Measurements from ENCODE around the gene THBS2. TPM values are rescaled to one million over a fixed set of nuclear protein-coding genes. Genes with fewer than 3 reads are reported as not detected.
"Not testable (repeated sequence)": the region's sequence is repeated elsewhere in the genome, so short reads cannot be mapped to it uniquely, and the experiment has no call there.

The THBS2 gene
- total RNA-seq, 4 donors from 2014 or later, result 80.9 to 149 (median 107) TPM

DNA sequence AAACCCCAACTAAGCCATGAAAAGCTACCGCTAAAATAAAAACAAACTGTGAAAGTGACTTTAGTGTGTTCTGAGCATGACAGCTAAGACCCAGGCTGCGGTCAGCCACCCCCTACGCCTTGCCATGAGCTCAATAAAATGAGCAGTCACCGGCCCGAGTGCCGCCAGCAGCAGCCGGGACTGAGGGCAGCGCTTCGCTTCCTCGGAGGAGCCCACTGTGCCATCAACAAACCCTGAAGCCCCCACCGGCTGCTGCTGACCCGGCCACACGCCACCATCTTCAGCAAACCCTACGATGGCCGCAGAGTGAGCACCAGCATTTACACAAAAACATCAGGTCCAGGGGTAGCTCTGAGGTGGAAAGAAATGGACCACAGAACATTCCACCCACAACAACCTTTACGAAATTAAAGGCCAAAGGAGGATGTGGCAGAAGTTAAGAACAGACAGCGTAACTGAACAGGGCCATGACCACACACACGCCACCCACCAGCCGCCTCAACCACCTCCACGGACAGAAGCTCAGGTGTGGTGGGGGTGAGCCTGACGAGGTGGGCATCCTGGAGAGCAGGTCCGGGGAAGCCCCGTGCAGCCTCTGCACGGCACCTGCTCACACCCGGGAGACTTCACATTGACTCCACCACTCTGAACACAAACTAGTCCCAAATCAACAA, 67.0 kb downstream of the THBS2 start:
- no peaks in the 10 kb centered on the region for H3K27me3 ChIP-seq
- DNase-seq (ENCODE audit: low spot score in 2 of 2), result no peak
- peaks cover 6% of the 10 kb centered on the region for H3K4me1 ChIP-seq
- H3K4me3 ChIP-seq, result no peak overlapping the region
- TF ChIP-seq POLR2A (IDR thresholded peaks at IDR 0.05), result no peak
- no peak for TF ChIP-seq CTCF (IDR thresholded peaks at IDR 0.05)
- TF ChIP-seq EP300 (IDR thresholded peaks at IDR 0.05), result no peak
- no peak for TF ChIP-seq POLR2AphosphoS5 (IDR thresholded peaks at IDR 0.05)
- no peaks in the 10 kb centered on the region for H3K36me3 ChIP-seq
- WGBS, result 88% methylated on average over 20 of the region's 25 CpGs
- no peak overlapping the region for H3K27ac ChIP-seq
- no peaks in the 10 kb centered on the region for H3K9me3 ChIP-seq

DNA sequence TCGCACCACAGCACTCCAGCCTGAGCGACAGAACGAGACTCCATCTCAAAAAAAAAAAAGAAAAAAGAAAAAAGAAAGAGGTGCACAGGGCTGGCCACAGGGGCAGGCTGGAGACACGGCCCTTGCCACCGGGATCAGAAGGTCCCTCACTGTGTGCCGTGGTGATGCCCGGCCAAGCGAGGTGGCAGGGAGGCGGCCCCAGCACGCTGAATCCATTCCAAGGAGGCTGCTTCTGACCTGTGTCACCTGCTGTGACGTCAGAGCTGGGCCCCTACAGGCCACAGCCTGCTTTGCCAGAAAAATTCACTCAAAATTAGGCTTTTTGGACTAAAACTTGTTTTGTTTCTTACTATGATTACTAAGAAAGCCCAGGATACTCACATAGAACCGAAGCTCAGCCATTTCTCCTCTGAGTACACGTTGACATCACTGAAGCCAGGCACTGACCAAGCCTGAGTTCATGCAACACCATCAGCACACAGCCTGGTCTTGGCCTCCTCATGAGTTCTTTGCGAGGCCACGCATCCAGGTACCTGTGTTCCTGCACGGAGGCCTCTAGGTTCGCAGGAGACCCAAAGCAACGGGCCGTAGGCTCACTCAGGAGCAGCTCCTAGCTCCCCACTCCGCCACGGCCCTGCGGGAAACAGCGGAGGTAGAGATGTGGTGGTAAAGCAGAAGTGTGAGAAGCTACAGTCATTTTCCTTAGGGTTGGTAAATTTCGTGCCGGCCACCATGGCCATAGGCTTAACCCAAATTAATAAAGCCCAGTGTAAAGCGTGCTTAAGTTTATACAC, 67.8 kb downstream of the THBS2 start:
- Histone ChIP-seq H3K9me3 (no peaks in the 10 kb centered on the region), H3K4me3 (no peak overlapping the region), H3K27ac (no peak overlapping the region), H3K36me3 (no peaks in the 10 kb centered on the region), H3K27me3 (no peaks in the 10 kb centered on the region), H3K4me1 (peaks cover 3% of the 10 kb centered on the region)
- TF ChIP-seq POLR2A (IDR thresholded peaks at IDR 0.05) (no peak), CTCF (IDR thresholded peaks at IDR 0.05) (no peak), EP300 (IDR thresholded peaks at IDR 0.05) (no peak), POLR2AphosphoS5 (IDR thresholded peaks at IDR 0.05) (no peak)
- WGBS, result 91% methylated on average over 26 of the region's 26 CpGs
- DNase-seq (ENCODE audit: low spot score in 2 of 2), result no peak

GRCh38 chr6:169185011-169185521, 68.6 kb downstream of the THBS2 start:
- Histone ChIP-seq H3K9me3 (no peaks in the 10 kb centered on the region), H3K4me1 (no peaks in the 10 kb centered on the region), H3K36me3 (no peaks in the 10 kb centered on the region), H3K27ac (no peak overlapping the region), H3K27me3 (no peaks in the 10 kb centered on the region), H3K4me3 (no peak overlapping the region)
- TF ChIP-seq CTCF (IDR thresholded peaks at IDR 0.05) (no peak), POLR2A (IDR thresholded peaks at IDR 0.05) (no peak), EP300 (IDR thresholded peaks at IDR 0.05) (no peak), POLR2AphosphoS5 (IDR thresholded peaks at IDR 0.05) (no peak)
- DNase-seq (ENCODE audit: low spot score in 2 of 2), result no peak
- WGBS, result 92% methylated on average over 20 of the region's 20 CpGs

GRCh38 chr6:169184419-169184818, 69.2 kb downstream of the THBS2 start:
- H3K27ac ChIP-seq, result no peak overlapping the region
- no peaks in the 10 kb centered on the region for H3K9me3 ChIP-seq
- 84% methylated on average over 3 of the region's 3 CpGs for WGBS
- H3K4me1 ChIP-seq, result no peaks in the 10 kb centered on the region
- no peak for TF ChIP-seq CTCF (IDR thresholded peaks at IDR 0.05)
- no peak for TF ChIP-seq EP300 (IDR thresholded peaks at IDR 0.05)
- TF ChIP-seq POLR2A (IDR thresholded peaks at IDR 0.05), result no peak
- TF ChIP-seq POLR2AphosphoS5 (IDR thresholded peaks at IDR 0.05), result no peak
- no peaks in the 10 kb centered on the region for H3K36me3 ChIP-seq
- no peaks in the 10 kb centered on the region for H3K27me3 ChIP-seq
- no peak for DNase-seq (ENCODE audit: low spot score in 2 of 2)
- no peak overlapping the region for H3K4me3 ChIP-seq

DNA sequence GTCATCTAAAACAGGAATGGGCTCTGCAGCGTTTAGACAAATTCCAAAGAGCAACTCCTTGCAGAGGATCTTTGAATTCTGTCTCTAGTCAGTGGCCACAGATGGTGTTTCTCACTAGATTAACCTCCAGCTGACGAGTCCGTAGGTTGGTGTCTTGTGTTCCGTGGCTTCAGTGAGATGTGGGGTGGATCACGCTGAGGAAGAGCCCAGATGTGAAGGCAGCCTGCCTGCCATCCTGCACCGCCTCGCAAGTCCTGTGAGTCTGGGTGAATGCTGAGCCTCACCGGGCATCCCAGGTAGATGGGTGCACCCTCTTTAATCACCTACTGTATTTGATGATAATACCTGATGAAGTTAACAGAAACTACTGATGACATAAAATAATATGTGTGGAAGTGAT, 70.4 kb downstream of the THBS2 start:
- 85% methylated on average over 8 of the region's 8 CpGs for WGBS
- no peaks in the 10 kb centered on the region for H3K27me3 ChIP-seq
- DNase-seq (ENCODE audit: low spot score in 2 of 2), result no peak
- no peaks in the 10 kb centered on the region for H3K9me3 ChIP-seq
- no peak for TF ChIP-seq POLR2AphosphoS5 (IDR thresholded peaks at IDR 0.05)
- no peak for TF ChIP-seq EP300 (IDR thresholded peaks at IDR 0.05)
- TF ChIP-seq CTCF (IDR thresholded peaks at IDR 0.05), result no peak
- TF ChIP-seq POLR2A (IDR thresholded peaks at IDR 0.05), result no peak
- no peak overlapping the region for H3K27ac ChIP-seq
- no peak overlapping the region for H3K4me3 ChIP-seq
- no peaks in the 10 kb centered on the region for H3K4me1 ChIP-seq
- H3K36me3 ChIP-seq, result no peaks in the 10 kb centered on the region

DNA sequence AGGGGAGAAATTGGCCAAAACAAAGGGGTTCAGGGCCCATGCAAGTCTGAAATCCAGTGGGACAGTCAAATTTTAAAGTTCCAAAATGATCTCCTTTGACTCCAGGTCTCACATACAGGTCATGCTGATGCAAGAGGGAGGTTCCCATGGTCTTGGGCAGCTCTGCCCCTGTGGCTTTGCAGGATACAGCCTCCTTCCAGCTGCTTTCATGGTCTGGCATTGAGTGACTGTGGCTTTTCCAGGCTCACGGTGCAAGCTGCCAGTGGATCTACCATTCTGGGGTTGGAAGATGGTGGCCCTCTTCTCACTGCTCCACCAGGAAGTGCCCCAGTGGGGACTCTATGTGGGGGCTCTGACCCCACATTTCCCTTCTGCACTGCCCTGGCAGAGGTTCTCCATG, 73.8 kb downstream of the THBS2 start:
- H3K36me3 ChIP-seq; DNase-seq (ENCODE audit: low spot score in 2 of 2): not testable (repeated sequence)

More for the DNA sequence above, 73.8 kb downstream of the THBS2 start:
- not testable (repeated sequence) for H3K27ac ChIP-seq, H3K27me3 ChIP-seq, H3K9me3 ChIP-seq, H3K4me1 ChIP-seq, H3K4me3 ChIP-seq
- WGBS, result 78% methylated on average over 1 of the region's 1 CpG
